HCT116 (cell line): ENCODE results near the gene GLDC. TPM values are rescaled to one million over a fixed set of nuclear protein-coding genes. Genes with fewer than 3 reads are reported as not detected.

Experiments used
- ATAC-seq: fragments of 200-7000 bp; cut with Tn5 transposase; 2 replicates; pipeline ENCODE4 v1.9.1; 2020; ENCODE audit warnings: mild to moderate bottlenecking, moderate library complexity
- BruUV-seq: library from RNA; stranded (reverse); fragments of 400-500 nt; replicated peaks from 2 replicates; lab custom pipeline; 2021; lab: Mats Ljungman, UMichigan
- CTCF ChIA-PET: fragments of 300-600 bp; sonication (Branson Sonifier 250); formaldehyde crosslinking; loops from one replicate; lab custom pipeline; 2021; ENCODE audit warnings: antibody characterized with exemption; lab: Charles Lee
- POLR2A ChIA-PET: fragments of 300-600, 350-600 bp; sonication (Branson Sonifier 250); formaldehyde crosslinking; loops from one replicate; lab custom pipeline; 2021; ENCODE audit warnings: antibody characterized with exemption; lab: Charles Lee
- RAD21 ChIA-PET, 2 experiments: fragments of 300-600 bp; sonication (Branson Sonifier 250); formaldehyde crosslinking; loops; one replicate each; lab custom pipeline; 2023; ENCODE audit warnings: low total read pairs in 2 of 2; ENCODE audit not compliant: uncharacterized antibody in 2 of 2, unreplicated experiment in 2 of 2, low non-redundant PET in 1 of 2; lab: Charles Lee
- DNase-seq: peaks from one replicate; pipeline ENCODE4 v3.0.0-alpha.2; 2010; ENCODE audit warnings: low read depth, low spot score
- H2AFZ ChIP-seq: fragments of 200-600 bp; shearing (Covaris generic), sonication (generic); 2 replicates; pipeline ENCODE4 v1.6.1; 2017; ENCODE audit warnings: low read depth, mixed run types, mixed read lengths, antibody characterized with exemption, low read length; ENCODE audit not compliant: poor library complexity, severe bottlenecking
- H3K27ac ChIP-seq: 2 replicates; pipeline ENCODE4 v1.5.1; 2012; ENCODE audit warnings: low read depth, low read length
- H3K27me3 ChIP-seq: fragments of 200-600 bp; sonication (generic); 2 replicates; pipeline ENCODE4 v1.6.1; 2016; ENCODE audit warnings: mixed run types, low read length, mixed read lengths; ENCODE audit not compliant: insufficient read depth
- H3K36me3 ChIP-seq, 2 experiments: fragments of 200-500 bp in 1 of 2; fragments of 200-600 bp in 1 of 2; sonication (Bioruptor generic) in 1 of 2; sonication (generic) in 1 of 2; 2 replicates each; pipeline versions ENCODE4 v1.5.1 to v1.6.1; 2014 to 2016; ENCODE audit warnings: low read length in 2 of 2, inconsistent platforms in 1 of 2, mixed read lengths in 1 of 2, mixed run types in 1 of 2; ENCODE audit not compliant: insufficient read depth in 2 of 2, control insufficient read depth in 1 of 2
- H3K4me1 ChIP-seq, 2 experiments: fragments of 200-600 bp in 1 of 2; sonication (generic) in 1 of 2; 2 replicates each; pipeline versions ENCODE4 v1.5.1 to v1.6.1; 2012 to 2017; ENCODE audit warnings: low read length in 2 of 2, inconsistent platforms in 1 of 2, mild to moderate bottlenecking in 1 of 2, mixed read lengths in 1 of 2, mixed run types in 1 of 2, moderate library complexity in 1 of 2; ENCODE audit not compliant: insufficient read depth in 2 of 2, control insufficient read depth in 1 of 2
- H3K4me2 ChIP-seq: fragments of 200-600 bp; sonication (generic); 2 replicates; pipeline ENCODE4 v1.6.1; 2017; ENCODE audit warnings: mixed run types, low read length, mixed read lengths
- H3K4me3 ChIP-seq, 2 experiments: fragments of 200-600 bp in 1 of 2; sonication (generic) in 1 of 2; replicated peaks in 1 of 2; 2 replicates each; pipeline ENCODE4 v1.5.1; 2011 to 2016; ENCODE audit warnings: low read length in 2 of 2, control low read depth in 1 of 2, low read depth in 1 of 2, mild to moderate bottlenecking in 1 of 2, mixed read lengths in 1 of 2, mixed run types in 1 of 2
- H3K79me2 ChIP-seq: fragments of 200-600 bp; sonication (generic); 2 replicates; pipeline ENCODE4 v1.6.1; 2017; ENCODE audit warnings: mild to moderate bottlenecking, mixed run types, low read length, moderate library complexity, mixed read lengths; ENCODE audit not compliant: insufficient read depth
- H3K9ac ChIP-seq: fragments of 200-600 bp; sonication (generic); 2 replicates; pipeline ENCODE4 v1.6.1; 2016; ENCODE audit warnings: low read length, mixed read lengths
- H3K9me2 ChIP-seq: fragments of 200-600 bp; sonication (generic), shearing (Covaris generic); 2 replicates; pipeline ENCODE4 v1.6.1; 2017; ENCODE audit warnings: mixed run types, mild to moderate bottlenecking, moderate library complexity; ENCODE audit not compliant: insufficient read depth
- H3K9me3 ChIP-seq, 2 experiments: fragments of 200-500 bp in 1 of 2; fragments of 200-600 bp in 1 of 2; sonication (Bioruptor generic) in 1 of 2; sonication (generic) in 1 of 2; 2 replicates each; pipeline ENCODE4 v1.6.1; 2014 to 2017; ENCODE audit warnings: low read length in 2 of 2, mixed read lengths in 2 of 2, inconsistent platforms in 1 of 2, low read depth in 1 of 2, mild to moderate bottlenecking in 1 of 2, mixed run types in 1 of 2, moderate library complexity in 1 of 2; ENCODE audit not compliant: control insufficient read depth in 1 of 2, insufficient read depth in 1 of 2
- H4K20me1 ChIP-seq: fragments of 200-600 bp; sonication (generic), shearing (Covaris generic); 2 replicates; pipeline ENCODE4 v1.6.1; 2017; ENCODE audit warnings: mixed run types, mild to moderate bottlenecking, moderate library complexity; ENCODE audit not compliant: insufficient read depth
- CEBPB ChIP-seq: IDR thresholded peaks from 2 replicates; pipeline ENCODE4 v1.6.1; 2012; ENCODE audit warnings: low read depth
- EGR1 ChIP-seq: IDR thresholded peaks from 2 replicates; pipeline ENCODE4 v1.6.1; 2012; ENCODE audit warnings: low read depth
- EZH2 ChIP-seq: fragments of 200-600 bp; sonication (generic); IDR thresholded peaks from 2 replicates; pipeline ENCODE4 v1.6.1; 2017; ENCODE audit warnings: antibody characterized with exemption, mixed run types
- EZH2phosphoT487 ChIP-seq: fragments of 200-600 bp; IDR thresholded peaks from 2 replicates; pipeline ENCODE4 v1.6.1; 2018; ENCODE audit warnings: antibody characterized with exemption, borderline replicate concordance
- FOSL1 ChIP-seq: IDR thresholded peaks from 2 replicates; pipeline ENCODE4 v1.6.1; 2012; ENCODE audit warnings: low read depth
- JUND ChIP-seq: IDR thresholded peaks from 2 replicates; pipeline ENCODE4 v1.6.1; 2012
- POLR2A ChIP-seq: IDR thresholded peaks from 2 replicates; pipeline ENCODE4 v1.7.0; 2011; ENCODE audit warnings: borderline replicate concordance; ENCODE audit not compliant: insufficient read depth, insufficient read length; ENCODE audit errors: extremely low read depth
- RAD21 ChIP-seq: IDR thresholded peaks from 2 replicates; pipeline ENCODE4 v1.6.1; 2012; ENCODE audit warnings: low read depth, mild to moderate bottlenecking
- SIN3A ChIP-seq: IDR thresholded peaks from 2 replicates; pipeline ENCODE4 v1.6.1; 2012; ENCODE audit warnings: low read depth
- TCF7L2 ChIP-seq: IDR thresholded peaks from 2 replicates; pipeline ENCODE4 v1.7.0; 2011; ENCODE audit warnings: borderline replicate concordance, inconsistent platforms; ENCODE audit not compliant: insufficient read depth, insufficient read length; ENCODE audit errors: extremely low read depth
- YY1 ChIP-seq: IDR thresholded peaks from 2 replicates; pipeline ENCODE4 v1.6.1; 2011; ENCODE audit warnings: low read length, low read depth, moderate library complexity, mild to moderate bottlenecking; ENCODE audit not compliant: insufficient replicate concordance; ENCODE audit errors: extremely low read depth
- ZFX ChIP-seq: fragments of 450-650 bp; IDR thresholded peaks from 2 replicates; pipeline ENCODE4 v1.6.1; 2017
- intact Hi-C: fragments of 100-400 bp; cut with micrococcal nuclease; formaldehyde crosslinking; loops from 2 replicates; pipeline ENCODE4 v1.10.0; 2022
- total RNA-seq: library from RNA; stranded (reverse); gene quantifications from one replicate; pipeline ENCODE4 v1.2.1, GENCODE V29; 2021; ENCODE audit not compliant: unreplicated experiment
- TF ChIP-seq, protein P1 (sequence below): IDR thresholded peaks from 2 replicates; pipeline ENCODE4 v1.6.1; 2011; ENCODE audit warnings: mild to moderate bottlenecking, low read length, moderate library complexity; ENCODE audit not compliant: insufficient replicate concordance; ENCODE audit errors: extremely low read depth
- TF ChIP-seq, protein P2 (sequence below): IDR thresholded peaks from 2 replicates; pipeline ENCODE4 v1.6.1; 2012

The GLDC gene
- total RNA-seq, 1 experiment from 2014 or later, result 4.9 TPM

DNA sequence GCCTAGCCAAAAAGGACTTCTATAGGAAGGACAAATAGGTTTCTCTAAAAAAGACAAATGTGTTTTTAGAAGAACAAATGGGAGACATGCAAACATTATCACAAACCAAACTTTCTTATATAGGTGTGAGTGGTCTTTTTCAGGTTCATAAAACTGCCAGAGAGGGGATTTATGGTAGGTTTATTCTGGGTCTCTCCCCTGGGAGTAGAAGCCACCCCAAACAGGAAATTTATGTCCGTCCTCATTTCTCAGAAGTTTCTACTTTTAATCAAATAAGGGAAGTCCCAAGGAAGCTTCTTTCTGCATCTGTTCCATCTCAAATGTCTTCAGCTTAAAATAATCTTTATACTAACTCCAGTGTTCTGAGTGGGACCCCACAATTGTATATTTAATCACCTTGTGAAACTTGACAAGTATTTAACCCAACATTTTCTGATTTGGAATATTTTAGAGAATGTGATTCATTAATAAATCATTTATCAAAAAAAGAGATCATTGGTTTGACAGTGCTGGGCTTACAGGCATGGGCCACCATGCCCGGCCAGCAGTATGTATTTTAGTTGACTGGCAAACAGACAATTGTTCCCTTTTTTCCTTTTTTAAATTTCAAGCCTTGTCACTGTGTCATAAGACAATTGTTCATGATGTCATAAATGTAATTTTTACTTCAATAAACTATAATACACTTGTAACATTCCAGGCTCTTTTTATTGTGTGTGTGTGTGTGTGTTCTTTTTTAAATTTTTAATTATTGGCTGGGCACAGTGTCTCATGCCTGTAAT, 44.6 kb upstream of the GLDC start:
- intact Hi-C loops, result no loop called here
- BruUV-seq, result no TSS peak
- ChIA-PET RAD21 (no interaction called here), POLR2A (no interaction called here)
- Histone ChIP-seq H2AFZ (no peak overlapping the region), H4K20me1 (no peaks in the 10 kb centered on the region), H3K9me2 (no peaks in the 10 kb centered on the region), H3K79me2 (0 out of 2 replicates have a peak, but pooled peaks cover 8% of the 10 kb centered on the region), H3K27me3 (no peaks in the 10 kb centered on the region), H3K36me3 (no peaks in the 10 kb centered on the region), H3K9me3 (no peaks in the 10 kb centered on the region)
- DNase-seq (no peak), ATAC-seq (no peak)
- TF ChIP-seq EZH2phosphoT487 (no peak), JUND (no peak), RAD21 (no peak), TCF7L2 (no peak), CEBPB (no peak), EZH2 (no peak), FOSL1 (no peak), SIN3A (no peak), EGR1 (no peak), YY1 (no peak), POLR2A (no peak), ZFX (no peak)
- TF ChIP-seq, protein P1, sequence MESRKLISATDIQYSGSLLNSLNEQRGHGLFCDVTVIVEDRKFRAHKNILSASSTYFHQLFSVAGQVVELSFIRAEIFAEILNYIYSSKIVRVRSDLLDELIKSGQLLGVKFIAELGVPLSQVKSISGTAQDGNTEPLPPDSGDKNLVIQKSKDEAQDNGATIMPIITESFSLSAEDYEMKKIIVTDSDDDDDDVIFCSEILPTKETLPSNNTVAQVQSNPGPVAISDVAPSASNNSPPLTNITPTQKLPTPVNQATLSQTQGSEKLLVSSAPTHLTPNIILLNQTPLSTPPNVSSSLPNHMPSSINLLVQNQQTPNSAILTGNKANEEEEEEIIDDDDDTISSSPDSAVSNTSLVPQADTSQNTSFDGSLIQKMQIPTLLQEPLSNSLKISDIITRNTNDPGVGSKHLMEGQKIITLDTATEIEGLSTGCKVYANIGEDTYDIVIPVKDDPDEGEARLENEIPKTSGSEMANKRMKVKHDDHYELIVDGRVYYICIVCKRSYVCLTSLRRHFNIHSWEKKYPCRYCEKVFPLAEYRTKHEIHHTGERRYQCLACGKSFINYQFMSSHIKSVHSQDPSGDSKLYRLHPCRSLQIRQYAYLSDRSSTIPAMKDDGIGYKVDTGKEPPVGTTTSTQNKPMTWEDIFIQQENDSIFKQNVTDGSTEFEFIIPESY, result no peak
- TF ChIP-seq, protein P2, sequence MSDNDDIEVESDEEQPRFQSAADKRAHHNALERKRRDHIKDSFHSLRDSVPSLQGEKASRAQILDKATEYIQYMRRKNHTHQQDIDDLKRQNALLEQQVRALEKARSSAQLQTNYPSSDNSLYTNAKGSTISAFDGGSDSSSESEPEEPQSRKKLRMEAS, result no peak
- TF ChIP-seq, all 23 proteins: peak for 0
- no peak overlapping the region for H3K9ac ChIP-seq
- H3K4me2 ChIP-seq, result peak overlapping the region; percentile 31; the same call in 1 of the 2 replicates
- CTCF ChIA-PET, result no interaction called here
- H3K4me3 ChIP-seq, result no peak overlapping the region
- H3K27ac ChIP-seq, result no peak overlapping the region
- H3K4me1 ChIP-seq, result peaks cover 0 to 13% of the 10 kb centered on the region in 2 experiments; a peak in 2 of 4 replicates
